Hepatocyte (in vitro differentiated cells): Measurements from ENCODE around the gene TFF1.

Experiments
- EZH2 ChIP-seq: fragments of 200-600 bp; sonication (generic); IDR thresholded peaks from 2 replicates; pipeline ENCODE4 v1.6.1; 2016; ENCODE audit warnings: antibody characterized with exemption, mild to moderate bottlenecking, borderline replicate concordance
- TF ChIP-seq, protein P1 (sequence below): fragments of 200-600 bp; sonication (generic); IDR thresholded peaks from 2 replicates; pipeline ENCODE4 v1.5.1; 2016; ENCODE audit warnings: antibody characterized with exemption, mild to moderate bottlenecking; ENCODE audit not compliant: poor library complexity

DNA sequence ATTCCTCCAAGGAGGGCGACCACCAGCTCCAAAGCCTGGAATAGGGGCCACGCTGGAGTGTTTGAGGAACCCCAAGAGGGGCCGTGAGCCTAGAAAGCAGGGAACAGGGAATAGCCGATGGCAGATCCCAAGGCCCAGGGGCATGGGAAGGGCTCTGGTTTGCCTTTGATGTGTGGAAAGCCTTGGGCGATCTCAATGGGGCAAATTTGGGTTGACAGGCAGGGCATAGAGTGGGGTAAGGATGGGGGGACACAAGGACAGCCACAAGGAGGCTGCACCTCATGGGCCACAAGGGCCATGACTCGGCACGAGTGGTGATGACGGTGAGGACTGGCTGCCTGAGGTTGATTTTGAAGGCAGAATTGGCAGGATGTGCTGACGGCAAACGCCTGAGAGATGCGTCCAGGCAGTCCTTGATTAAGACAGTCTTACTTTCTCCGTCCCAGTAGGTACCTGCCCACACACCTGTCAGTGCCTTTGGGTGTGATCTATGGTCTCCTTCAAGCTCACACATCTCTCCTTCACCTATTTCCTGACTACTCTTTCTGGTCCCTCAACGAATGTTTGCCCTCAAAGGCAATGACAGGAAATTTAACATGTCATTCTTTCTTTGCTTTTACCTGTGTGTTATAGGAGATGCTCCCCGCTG, 31.5 kb upstream of the TFF1 start:
- TF ChIP-seq, protein P1, sequence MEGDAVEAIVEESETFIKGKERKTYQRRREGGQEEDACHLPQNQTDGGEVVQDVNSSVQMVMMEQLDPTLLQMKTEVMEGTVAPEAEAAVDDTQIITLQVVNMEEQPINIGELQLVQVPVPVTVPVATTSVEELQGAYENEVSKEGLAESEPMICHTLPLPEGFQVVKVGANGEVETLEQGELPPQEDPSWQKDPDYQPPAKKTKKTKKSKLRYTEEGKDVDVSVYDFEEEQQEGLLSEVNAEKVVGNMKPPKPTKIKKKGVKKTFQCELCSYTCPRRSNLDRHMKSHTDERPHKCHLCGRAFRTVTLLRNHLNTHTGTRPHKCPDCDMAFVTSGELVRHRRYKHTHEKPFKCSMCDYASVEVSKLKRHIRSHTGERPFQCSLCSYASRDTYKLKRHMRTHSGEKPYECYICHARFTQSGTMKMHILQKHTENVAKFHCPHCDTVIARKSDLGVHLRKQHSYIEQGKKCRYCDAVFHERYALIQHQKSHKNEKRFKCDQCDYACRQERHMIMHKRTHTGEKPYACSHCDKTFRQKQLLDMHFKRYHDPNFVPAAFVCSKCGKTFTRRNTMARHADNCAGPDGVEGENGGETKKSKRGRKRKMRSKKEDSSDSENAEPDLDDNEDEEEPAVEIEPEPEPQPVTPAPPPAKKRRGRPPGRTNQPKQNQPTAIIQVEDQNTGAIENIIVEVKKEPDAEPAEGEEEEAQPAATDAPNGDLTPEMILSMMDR = no peak
- no peak for TF ChIP-seq EZH2
